GM21360 (cell line): Measurements from ENCODE around the gene MEGF11.

Source experiments
- ATAC-seq: cut with Tn5 transposase; IDR thresholded peaks from one replicate; pipeline ENCODE4 v1.9.1; 2021; ENCODE audit warnings: mild to moderate bottlenecking, moderate library complexity; ENCODE audit not compliant: unreplicated experiment

Gene MEGF11

GRCh38 chr15:66151809-66152208, 101.7 kb downstream of the MEGF11 start:
- no peak for ATAC-seq

GRCh38 chr15:66149871-66150270, 103.7 kb downstream of the MEGF11 start:
- ATAC-seq, result no peak

- ATAC-seq, result no peak
Measured at GRCh38 chr15:66148187-66148586, 105.4 kb downstream of the MEGF11 start.

- ATAC-seq, result no peak
Measured at GRCh38 chr15:66147440-66147839, 106.1 kb downstream of the MEGF11 start.

GRCh38 chr15:66145726-66146182, 107.8 kb downstream of the MEGF11 start:
- no peak for ATAC-seq

GRCh38 chr15:66144978-66145725, 108.4 kb downstream of the MEGF11 start:
- no peak for ATAC-seq

GRCh38 chr15:66142285-66142684, 111.3 kb downstream of the MEGF11 start:
- ATAC-seq, result no peak

GRCh38 chr15:66139591-66140207, 113.9 kb downstream of the MEGF11 start:
- ATAC-seq, result no peak

GRCh38 chr15:66138892-66139590, 114.5 kb downstream of the MEGF11 start:
- no peak for ATAC-seq

- ATAC-seq, result no peak
Measured at GRCh38 chr15:66138096-66138783, 115.3 kb downstream of the MEGF11 start.

GRCh38 chr15:66136948-66137347, 116.6 kb downstream of the MEGF11 start:
- ATAC-seq, result no peak

- no peak for ATAC-seq
Measured at GRCh38 chr15:66135664-66136063, 117.9 kb downstream of the MEGF11 start.

- ATAC-seq, result no peak
Measured at GRCh38 chr15:66134284-66134683, 119.3 kb downstream of the MEGF11 start.

- ATAC-seq, result no peak
Measured at GRCh38 chr15:66133247-66133885, 120.2 kb downstream of the MEGF11 start.

GRCh38 chr15:66132251-66132816, 121.2 kb downstream of the MEGF11 start:
- ATAC-seq, result no peak

GRCh38 chr15:66131831-66132230, 121.7 kb downstream of the MEGF11 start:
- no peak for ATAC-seq

GRCh38 chr15:66131200-66131599, 122.3 kb downstream of the MEGF11 start:
- no peak for ATAC-seq

GRCh38 chr15:66130496-66131034, 123.0 kb downstream of the MEGF11 start:
- no peak for ATAC-seq

GRCh38 chr15:66129586-66129985, 124.0 kb downstream of the MEGF11 start:
- no peak for ATAC-seq

GRCh38 chr15:66128116-66128680, 125.4 kb downstream of the MEGF11 start:
- ATAC-seq, result no peak
